ENCODE results near the gene FRMD4B.
"Not testable (repeated sequence)": the region's sequence is repeated elsewhere in the genome, so short reads cannot be mapped to it uniquely, and the experiment has no call there.

FRMD4B gene

GRCh38 chr3:69325151-69325550 lies 60.7 kb downstream of the FRMD4B start:
- no peaks in the 10 kb centered on the region for H3K36me3 ChIP-seq (ENCODE audit: insufficient read depth, low read length)
- no peaks in the 10 kb centered on the region for H3K9me2 ChIP-seq (ENCODE audit: low read depth, low read length)
- no peaks in the 10 kb centered on the region for H3K9me3 ChIP-seq (ENCODE audit: low read length)
- no peak overlapping the region for H2AFZ ChIP-seq (ENCODE audit: low read length)
- no peaks in the 10 kb centered on the region for H4K20me1 ChIP-seq (ENCODE audit: insufficient read depth, low read length)
- TF ChIP-seq EZH2 (IDR thresholded peaks at IDR 0.05; ENCODE audit: borderline replicate concordance, low read length) (no peak), CTCF (IDR thresholded peaks at IDR 0.05; ENCODE audit: low read length) (no peak)
- H3K4me3 ChIP-seq (ENCODE audit: low read depth, low read length, poor library complexity, severe bottlenecking), result no peak overlapping the region
- peak overlapping the region; percentile 90 for H3K27ac ChIP-seq (ENCODE audit: low read depth, low read length, poor library complexity, severe bottlenecking)
- peak overlapping the region; percentile 20 for H3K9ac ChIP-seq (ENCODE audit: low read length)
- H3K79me2 ChIP-seq (ENCODE audit: insufficient read depth, low read length), result no peaks in the 10 kb centered on the region
- H3K27me3 ChIP-seq (ENCODE audit: insufficient read depth, low read length), result no peaks in the 10 kb centered on the region
- no peaks in the 10 kb centered on the region; the same call in 1 of the 2 replicates for H3F3A ChIP-seq (ENCODE audit: insufficient read depth, low read length)
- H3K4me1 ChIP-seq (ENCODE audit: insufficient read depth, low read length, severe bottlenecking), result peaks cover 64% of the 10 kb centered on the region
- no peak overlapping the region for H3K4me2 ChIP-seq (ENCODE audit: low read length)

- no peak for TF ChIP-seq EZH2 (IDR thresholded peaks at IDR 0.05; ENCODE audit: borderline replicate concordance, low read length)
- TF ChIP-seq CTCF (IDR thresholded peaks at IDR 0.05; ENCODE audit: low read length), result peak; percentile 74
- no peaks in the 10 kb centered on the region for H3K79me2 ChIP-seq (ENCODE audit: insufficient read depth, low read length)
- no peaks in the 10 kb centered on the region; the same call in 1 of the 2 replicates for H3F3A ChIP-seq (ENCODE audit: insufficient read depth, low read length)
- no peaks in the 10 kb centered on the region for H3K9me3 ChIP-seq (ENCODE audit: low read length)
- H3K9ac ChIP-seq (ENCODE audit: low read length), result 0 out of 2 replicates have a peak overlapping the region, but pooled peaks have one; percentile 30
- peak overlapping the region; percentile 45; the same call in 1 of the 2 replicates for H3K4me2 ChIP-seq (ENCODE audit: low read length)
- no peak overlapping the region for H3K4me3 ChIP-seq (ENCODE audit: low read depth, low read length, poor library complexity, severe bottlenecking)
- peaks cover 70% of the 10 kb centered on the region for H3K4me1 ChIP-seq (ENCODE audit: insufficient read depth, low read length, severe bottlenecking)
- peak overlapping the region; percentile 90 for H3K27ac ChIP-seq (ENCODE audit: low read depth, low read length, poor library complexity, severe bottlenecking)
- H4K20me1 ChIP-seq (ENCODE audit: insufficient read depth, low read length), result no peaks in the 10 kb centered on the region
- H3K27me3 ChIP-seq (ENCODE audit: insufficient read depth, low read length), result no peaks in the 10 kb centered on the region
- H3K36me3 ChIP-seq (ENCODE audit: insufficient read depth, low read length), result no peaks in the 10 kb centered on the region
- no peak overlapping the region for H2AFZ ChIP-seq (ENCODE audit: low read length)
- no peaks in the 10 kb centered on the region for H3K9me2 ChIP-seq (ENCODE audit: low read depth, low read length)
These were observed 61.4 kb downstream of the FRMD4B start for GRCh38 chr3:69324362-69325025.

- Histone ChIP-seq H3K9me3 (ENCODE audit: low read length) (no peaks in the 10 kb centered on the region), H3K36me3 (ENCODE audit: insufficient read depth, low read length) (no peaks in the 10 kb centered on the region), H2AFZ (ENCODE audit: low read length) (no peak overlapping the region), H4K20me1 (ENCODE audit: insufficient read depth, low read length) (no peaks in the 10 kb centered on the region), H3K4me3 (ENCODE audit: low read depth, low read length, poor library complexity, severe bottlenecking) (no peak overlapping the region), H3K9ac (ENCODE audit: low read length) (no peak overlapping the region), H3K27me3 (ENCODE audit: insufficient read depth, low read length) (no peaks in the 10 kb centered on the region), H3K4me1 (ENCODE audit: insufficient read depth, low read length, severe bottlenecking) (peaks cover 74% of the 10 kb centered on the region), H3K79me2 (ENCODE audit: insufficient read depth, low read length) (no peaks in the 10 kb centered on the region), H3K9me2 (ENCODE audit: low read depth, low read length) (no peaks in the 10 kb centered on the region), H3F3A (ENCODE audit: insufficient read depth, low read length) (no peaks in the 10 kb centered on the region; the same call in 1 of the 2 replicates), H3K4me2 (ENCODE audit: low read length) (no peak overlapping the region), H3K27ac (ENCODE audit: low read depth, low read length, poor library complexity, severe bottlenecking) (peak overlapping the region; percentile 90)
- TF ChIP-seq EZH2 (IDR thresholded peaks at IDR 0.05; ENCODE audit: borderline replicate concordance, low read length) (no peak), CTCF (IDR thresholded peaks at IDR 0.05; ENCODE audit: low read length) (no peak)
These were observed 61.9 kb downstream of the FRMD4B start for GRCh38 chr3:69323941-69324340.

- H3K4me2 ChIP-seq (ENCODE audit: low read length); H4K20me1 ChIP-seq (ENCODE audit: insufficient read depth, low read length); H3K36me3 ChIP-seq (ENCODE audit: insufficient read depth, low read length); H3K27me3 ChIP-seq (ENCODE audit: insufficient read depth, low read length); H2AFZ ChIP-seq (ENCODE audit: low read length); H3K9me3 ChIP-seq (ENCODE audit: low read length); H3K9me2 ChIP-seq (ENCODE audit: low read depth, low read length); H3K4me3 ChIP-seq (ENCODE audit: low read depth, low read length, poor library complexity, severe bottlenecking); H3K79me2 ChIP-seq (ENCODE audit: insufficient read depth, low read length); H3K9ac ChIP-seq (ENCODE audit: low read length); H3F3A ChIP-seq (ENCODE audit: insufficient read depth, low read length): not testable (repeated sequence)
- Histone ChIP-seq H3K27ac (ENCODE audit: low read depth, low read length, poor library complexity, severe bottlenecking) (peak overlapping the region; percentile 33), H3K4me1 (ENCODE audit: insufficient read depth, low read length, severe bottlenecking) (peaks cover 67% of the 10 kb centered on the region)
These were observed 63.4 kb downstream of the FRMD4B start for GRCh38 chr3:69322512-69322911.

All from OCI-LY1 (cell line).